ENCODE results near the gene PDE3B.
A peak's percentile ranks its signal among the peaks of the same experiment; 100 is the strongest.

The PDE3B gene

GRCh38 chr11:14898906-14899305 is 255.3 kb downstream of the PDE3B start:
- DNase-seq (ENCODE audit: low read depth, low spot score) = no peak

GRCh38 chr11:14902650-14903350 is 259.2 kb downstream of the PDE3B start:
- H3K4me3 ChIP-seq (ENCODE audit: low read length) = no peak overlapping the region
- DNase-seq (ENCODE audit: low read depth, low spot score) = no peak

More at GRCh38 chr11:14898906-14899305, 255.3 kb downstream of the PDE3B start:
- no peak overlapping the region for H3K4me3 ChIP-seq (ENCODE audit: low read length)

- H3K4me3 ChIP-seq (ENCODE audit: low read length) = no peak overlapping the region
- no peak for DNase-seq (ENCODE audit: low read depth, low spot score)
Measured at GRCh38 chr11:14904745-14905103, 261.1 kb downstream of the PDE3B start.

GRCh38 chr11:14905104-14906033 is 261.8 kb downstream of the PDE3B start:
- DNase-seq (ENCODE audit: low read depth, low spot score) = no peak

GRCh38 chr11:14906578-14906977 is 263.0 kb downstream of the PDE3B start:
- DNase-seq (ENCODE audit: low read depth, low spot score) = no peak
- H3K4me3 ChIP-seq (ENCODE audit: low read length) = no peak overlapping the region

More at GRCh38 chr11:14905104-14906033, 261.8 kb downstream of the PDE3B start:
- H3K4me3 ChIP-seq (ENCODE audit: low read length) = no peak overlapping the region

GRCh38 chr11:14906993-14907392 is 263.4 kb downstream of the PDE3B start:
- H3K4me3 ChIP-seq (ENCODE audit: low read length) = no peak overlapping the region
- DNase-seq (ENCODE audit: low read depth, low spot score) = no peak

- DNase-seq (ENCODE audit: low read depth, low spot score) = peak; percentile 58
- H3K4me3 ChIP-seq (ENCODE audit: low read length) = no peak overlapping the region
Measured at GRCh38 chr11:14907411-14908213, 264.0 kb downstream of the PDE3B start.

GRCh38 chr11:14908214-14908880 is 264.7 kb downstream of the PDE3B start:
- DNase-seq (ENCODE audit: low read depth, low spot score) = peak; percentile 43

GRCh38 chr11:14914536-14914935 is 270.9 kb downstream of the PDE3B start:
- no peak overlapping the region for H3K4me3 ChIP-seq (ENCODE audit: low read length)
- DNase-seq (ENCODE audit: low read depth, low spot score) = no peak

More at GRCh38 chr11:14908214-14908880, 264.7 kb downstream of the PDE3B start:
- peak overlapping the region; percentile 15; the same call in 1 of the 2 replicates for H3K4me3 ChIP-seq (ENCODE audit: low read length)

GRCh38 chr11:14916403-14916802 is 272.8 kb downstream of the PDE3B start:
- H3K4me3 ChIP-seq (ENCODE audit: low read length) = no peak overlapping the region
- no peak for DNase-seq (ENCODE audit: low read depth, low spot score)

All from Jurkat, Clone E6-1 (cell line).